ENCODE results near the gene NOP53. TPM values are rescaled to one million over a fixed set of nuclear protein-coding genes. Genes with fewer than 3 reads are reported as not detected.

Gene NOP53
- total and polyA plus RNA-seq, 2 of the 13 experiments (the other 11 are each of a cell fraction or from before 2014, with no cell fraction given), result 53.9 to 141 TPM

GRCh38 chr19:47778049-47778953 lies 33.0 kb downstream of the NOP53 start, which contains the start of gene SELENOW (continued):
- no peak; the same call in 1 of the 2 replicates for TF ChIP-seq POGK (CRISPR knock-in tag; conservative IDR thresholded peaks at IDR 0.05)
- TF ChIP-seq ZNF766 (CRISPR knock-in tag; IDR thresholded peaks at IDR 0.05; ENCODE audit: borderline replicate concordance), result peak; percentile 77; the same call in 1 of the 2 replicates
- no peak for TF ChIP-seq ZFAT (CRISPR knock-in tag; conservative IDR thresholded peaks at IDR 0.05)
- no peak for TF ChIP-seq CCDC6 (CRISPR knock-in tag; IDR thresholded peaks at IDR 0.05)
- TF ChIP-seq SP140L (CRISPR knock-in tag; IDR thresholded peaks at IDR 0.05; ENCODE audit: borderline replicate concordance), result no peak
- 0 out of 2 replicates have a peak, but pooled peaks have one; percentile 68 for TF ChIP-seq ZFP90 (CRISPR knock-in tag; IDR thresholded peaks at IDR 0.05; ENCODE audit: borderline replicate concordance)
- TF ChIP-seq TCF12 (IDR thresholded peaks at IDR 0.05), result no peak
- no peak for TF ChIP-seq TCF12 (CRISPR knock-in tag; IDR thresholded peaks at IDR 0.05)
- TF ChIP-seq HINFP (CRISPR knock-in tag; IDR thresholded peaks at IDR 0.05; ENCODE audit: low read depth), result peak; percentile 65; the same call in 1 of the 2 replicates
- TF ChIP-seq CEBPG (CRISPR knock-in tag; IDR thresholded peaks at IDR 0.05), result no peak
- TF ChIP-seq THAP7 (CRISPR knock-in tag; IDR thresholded peaks at IDR 0.05), result peak; percentile 63; the same call in 1 of the 2 replicates
- peak; percentile 31; the same call in 1 of the 2 replicates for TF ChIP-seq ZNF232 (CRISPR knock-in tag; IDR thresholded peaks at IDR 0.05; ENCODE audit: borderline replicate concordance)
- no peak for TF ChIP-seq IRX3 (CRISPR knock-in tag; IDR thresholded peaks at IDR 0.05; ENCODE audit: borderline replicate concordance, low read depth)
- TF ChIP-seq ZFP37 (CRISPR knock-in tag; IDR thresholded peaks at IDR 0.05; ENCODE audit: borderline replicate concordance), result 0 out of 2 replicates have a peak, but pooled peaks have one; percentile 60
- TF ChIP-seq ZNF335 (CRISPR knock-in tag; IDR thresholded peaks at IDR 0.05), result peak; percentile 22; the same call in 1 of the 2 replicates
- TF ChIP-seq MAFG (CRISPR knock-in tag; IDR thresholded peaks at IDR 0.05), result no peak
- no peak for TF ChIP-seq NR2F2 (IDR thresholded peaks at IDR 0.05; ENCODE audit: borderline replicate concordance, low read depth)
- TF ChIP-seq LBX2 (CRISPR knock-in tag; IDR thresholded peaks at IDR 0.05; ENCODE audit: borderline replicate concordance), result no peak
- TF ChIP-seq NPAS2 (CRISPR knock-in tag; IDR thresholded peaks at IDR 0.05; ENCODE audit: borderline replicate concordance), result no peak
